Progenitor cell of endocrine pancreas (in vitro differentiated cells): ENCODE measurements around the gene GGT6. TPM values are rescaled to one million over a fixed set of nuclear protein-coding genes. Genes with fewer than 3 reads are reported as not detected.

Source experiments
- DNase-seq: peaks from one replicate; pipeline ENCODE4 v3.0.0; 2021; ENCODE audit warnings: low spot score; ENCODE audit not compliant: unreplicated experiment
- H3K27ac Mint-ChIP-seq: 2 replicates; pipeline ENCODE4 v1.8.0; 2021; ENCODE audit warnings: mild to moderate bottlenecking, moderate library complexity, mixed read lengths
- H3K27me3 Mint-ChIP-seq: 2 replicates; pipeline ENCODE4 v1.8.0; 2021; ENCODE audit warnings: mixed read lengths
- H3K36me3 Mint-ChIP-seq: 2 replicates; pipeline ENCODE4 v1.8.0; 2022; ENCODE audit warnings: mixed read lengths; ENCODE audit not compliant: insufficient read depth
- H3K4me1 Mint-ChIP-seq: 2 replicates; pipeline ENCODE4 v1.8.0; 2021; ENCODE audit warnings: low read depth, mixed read lengths
- H3K4me3 Mint-ChIP-seq: 2 replicates; pipeline ENCODE4 v1.8.0; 2021; ENCODE audit warnings: low read depth, mild to moderate bottlenecking, moderate library complexity, mixed read lengths
- H3K9me3 Mint-ChIP-seq: 2 replicates; pipeline ENCODE4 v1.8.0; 2021; ENCODE audit warnings: low read depth, mixed read lengths
- CTCF ChIP-seq: fragments of 200-600 bp; sonication (generic); IDR thresholded peaks from one replicate; pipeline ENCODE4 v1.5.0; 2021; ENCODE audit warnings: antibody characterized with exemption, mild to moderate bottlenecking; ENCODE audit not compliant: unreplicated experiment
- total RNA-seq: library from RNA; stranded (reverse); gene quantifications from 2 replicates; pipeline ENCODE4 v1.2.1, GENCODE V29; 2021

Gene GGT6
- total RNA-seq, 1 donor from 2014 or later = not detected

GRCh38 chr17:4587195-4587594 is 26.8 kb upstream of the GGT6 start:
- Mint-ChIP-seq H3K27ac (no peak overlapping the region), H3K9me3 (no peaks in the 10 kb centered on the region), H3K4me3 (no peak overlapping the region), H3K36me3 (no peaks in the 10 kb centered on the region), H3K27me3 (peaks cover 40% of the 10 kb centered on the region), H3K4me1 (peaks cover 32% of the 10 kb centered on the region)
- no peak for TF ChIP-seq CTCF
- no peak for DNase-seq

GRCh38 chr17:4586043-4586442 is 25.7 kb upstream of the GGT6 start:
- no peak for TF ChIP-seq CTCF
- Mint-ChIP-seq H3K9me3 (no peaks in the 10 kb centered on the region), H3K4me1 (peaks cover 33% of the 10 kb centered on the region), H3K4me3 (peak overlapping the region; percentile 9), H3K36me3 (no peaks in the 10 kb centered on the region), H3K27ac (no peak overlapping the region), H3K27me3 (peaks cover 46% of the 10 kb centered on the region)
- no peak for DNase-seq

GRCh38 chr17:4585638-4585994 is 25.2 kb upstream of the GGT6 start:
- TF ChIP-seq CTCF = no peak
- no peaks in the 10 kb centered on the region for H3K36me3 Mint-ChIP-seq
- peak overlapping the region; percentile 79 for H3K4me3 Mint-ChIP-seq
- H3K9me3 Mint-ChIP-seq = no peaks in the 10 kb centered on the region
- peaks cover 33% of the 10 kb centered on the region for H3K4me1 Mint-ChIP-seq
- H3K27me3 Mint-ChIP-seq = peaks cover 44% of the 10 kb centered on the region
- DNase-seq = no peak
- no peak overlapping the region for H3K27ac Mint-ChIP-seq

- no peak for TF ChIP-seq CTCF
- DNase-seq = no peak
- peak overlapping the region; percentile 79 for H3K27ac Mint-ChIP-seq
- no peaks in the 10 kb centered on the region for H3K9me3 Mint-ChIP-seq
- peak overlapping the region; percentile 79 for H3K4me3 Mint-ChIP-seq
- no peaks in the 10 kb centered on the region for H3K36me3 Mint-ChIP-seq
- H3K27me3 Mint-ChIP-seq = peaks cover 39% of the 10 kb centered on the region
- H3K4me1 Mint-ChIP-seq = peaks cover 33% of the 10 kb centered on the region
Observed at GRCh38 chr17:4584917-4585637, 24.7 kb upstream of the GGT6 start.

- DNase-seq = peak; percentile 33
- Mint-ChIP-seq H3K27ac (peak within 1 kb of the TSS; percentile 96), H3K27me3 (peaks cover 39% of the 10 kb centered on the region)
Observed at GRCh38 chr17:4584101-4584916, 23.9 kb upstream of the GGT6 start, which contains the start of gene SMTNL2. TSS of gene SMTNL2 (plus strand) at chr17:4584529. CDS start at chr17:4584606, 77 bp downstream.

More at GRCh38 chr17:4584101-4584916, 23.9 kb upstream of the GGT6 start, which contains the start of gene SMTNL2:
- H3K9me3 Mint-ChIP-seq = no peaks in the 10 kb centered on the region
- peaks cover 33% of the 10 kb centered on the region for H3K4me1 Mint-ChIP-seq
- no peaks in the 10 kb centered on the region for H3K36me3 Mint-ChIP-seq
- TF ChIP-seq CTCF = no peak
- peak within 1 kb of the TSS; percentile 84 for H3K4me3 Mint-ChIP-seq
